GM12878 (cell line): ENCODE results near the gene HOXA2. TPM values are rescaled to one million over a fixed set of nuclear protein-coding genes. Genes with fewer than 3 reads are reported as not detected.

Source experiments
- ATAC-seq: fragments of 200-7000 bp; cut with Tn5 transposase; 3 replicates; pipeline ENCODE4 v1.9.1; 2020; ENCODE audit warnings: mild to moderate bottlenecking, moderate library complexity
- BruUV-seq: library from RNA; stranded (reverse); fragments of 400-500 nt; replicated peaks from 2 replicates; lab custom pipeline; 2021; lab: Mats Ljungman, UMichigan
- CTCF ChIA-PET: fragments of 300-600 bp; sonication (Branson Sonifier 250); formaldehyde crosslinking; extraction: SDS; loops from one replicate; lab custom pipeline; 2021; ENCODE audit warnings: inconsistent platforms; lab: Yijun Ruan, JAX
- POLR2A ChIA-PET: fragments of 350-600 bp; formaldehyde crosslinking; extraction: SDS; loops from one replicate; lab custom pipeline; 2021; ENCODE audit warnings: inconsistent platforms; lab: Charles Lee
- RAD21 ChIA-PET: fragments of 300-600 bp; sonication (Branson Sonifier 250); formaldehyde crosslinking; loops from one replicate; lab custom pipeline; 2023; ENCODE audit warnings: antibody characterized with exemption; ENCODE audit not compliant: unreplicated experiment; lab: Charles Lee
- SMC1A ChIA-PET: fragments of 300-600 bp; sonication (Branson Sonifier 250); formaldehyde crosslinking; loops from one replicate; lab custom pipeline; 2023; ENCODE audit not compliant: unreplicated experiment, uncharacterized antibody; lab: Charles Lee
- DNase-seq: peaks from one replicate; pipeline ENCODE4 v3.0.0-alpha.2; 2011; ENCODE audit warnings: low read depth, low spot score
- FAIRE-seq: peaks from 3 replicates; lab custom pipeline; 2011; peaks lifted over from hg19 to GRCh38; lab: Jason Lieb, UNC
- H2AFZ ChIP-seq: 2 replicates; pipeline ENCODE4 v1.6.0; 2011; ENCODE audit warnings: low read depth, low read length, control low read depth; ENCODE audit not compliant: control insufficient read depth
- H3K27ac ChIP-seq: 2 replicates; pipeline ENCODE4 v1.5.1; 2011; ENCODE audit warnings: control low read depth; ENCODE audit not compliant: control insufficient read depth, insufficient read depth
- H3K27me3 ChIP-seq, 2 experiments: replicated peaks in 1 of 2; 2 replicates each; pipeline versions ENCODE4 v1.6.0 to v1.6.1; 2011; ENCODE audit warnings: low read length in 1 of 2; ENCODE audit not compliant: control insufficient read depth in 2 of 2, insufficient read depth in 2 of 2
- H3K36me3 ChIP-seq, 2 experiments: 2 replicates each; pipeline ENCODE4 v1.5.1; 2011; ENCODE audit warnings: low read length in 1 of 2; ENCODE audit not compliant: control insufficient read depth in 2 of 2, insufficient read depth in 2 of 2
- H3K4me1 ChIP-seq: 2 replicates; pipeline ENCODE4 v1.6.1; 2011; ENCODE audit warnings: mild to moderate bottlenecking, low read length, moderate library complexity, mixed read lengths; ENCODE audit not compliant: control insufficient read depth, insufficient read depth
- H3K4me2 ChIP-seq: 2 replicates; pipeline ENCODE4 v1.6.0; 2011; ENCODE audit warnings: control low read depth; ENCODE audit not compliant: control insufficient read depth, insufficient read depth
- H3K4me3 ChIP-seq: fragments of 200-600 bp; sonication (generic); 2 replicates; pipeline ENCODE4 v1.5.1; 2016
- H3K79me2 ChIP-seq: 2 replicates; pipeline ENCODE4 v1.6.0; 2011; ENCODE audit warnings: low read length; ENCODE audit not compliant: control insufficient read depth, insufficient read depth
- H3K9ac ChIP-seq: 2 replicates; pipeline ENCODE4 v1.8.0; 2011; ENCODE audit warnings: low read length, control low read depth, mixed read lengths; ENCODE audit not compliant: control insufficient read depth, insufficient read depth
- H3K9me3 ChIP-seq: replicated peaks from 3 replicates; pipeline ENCODE4 v1.5.1; 2011; ENCODE audit warnings: mild to moderate bottlenecking, low read length; ENCODE audit not compliant: control insufficient read depth, insufficient read depth
- H4K20me1 ChIP-seq: 2 replicates; pipeline ENCODE4 v1.6.0; 2011; ENCODE audit not compliant: control insufficient read depth, insufficient read depth
- ATF7 ChIP-seq: fragments of 450-650 bp; IDR thresholded peaks from 2 replicates; pipeline ENCODE4 v1.6.1; 2016; ENCODE audit warnings: low read depth, mild to moderate bottlenecking
- BMI1 ChIP-seq: fragments of 450-650 bp; IDR thresholded peaks from 2 replicates; pipeline ENCODE4 v1.6.1; 2016; ENCODE audit warnings: mild to moderate bottlenecking, moderate library complexity, borderline replicate concordance
- CREM ChIP-seq: IDR thresholded peaks from 2 replicates; pipeline ENCODE4 v1.6.1; 2014; ENCODE audit warnings: antibody characterized with exemption, low read depth
- LARP7 ChIP-seq: fragments of 450-650 bp; IDR thresholded peaks from 2 replicates; pipeline ENCODE4 v1.6.1; 2017; ENCODE audit warnings: mild to moderate bottlenecking
- NR2F1 ChIP-seq: fragments of 450-650 bp; conservative IDR thresholded peaks from 2 replicates; pipeline ENCODE4 v1.6.1; 2017; ENCODE audit warnings: mild to moderate bottlenecking
- RCOR1 ChIP-seq: conservative IDR thresholded peaks from 2 replicates; pipeline ENCODE4 v1.6.1; 2012; ENCODE audit warnings: low read depth, low read length, improper control_type of control experiment
- SMARCA5 ChIP-seq: fragments of 450-650 bp; IDR thresholded peaks from 2 replicates; pipeline ENCODE4 v1.6.1; 2017; ENCODE audit warnings: mild to moderate bottlenecking
- SUPT20H ChIP-seq: IDR thresholded peaks from 2 replicates; pipeline ENCODE4 v1.6.1; 2011; ENCODE audit warnings: low read depth, mild to moderate bottlenecking, low read length, moderate library complexity, borderline replicate concordance; ENCODE audit not compliant: control insufficient read depth
- TCF12 ChIP-seq: IDR thresholded peaks from 2 replicates; pipeline ENCODE4 v1.6.1; 2011; ENCODE audit warnings: low read depth, mild to moderate bottlenecking, low read length
- ZNF622 ChIP-seq: fragments of 450-650 bp; IDR thresholded peaks from 2 replicates; pipeline ENCODE4 v1.6.1; 2017; ENCODE audit warnings: mild to moderate bottlenecking, inconsistent platforms
- WGBS: methylation state at CpG from one replicate; pipeline ENCODE4 v1.1.6; 2016; ENCODE audit warnings: low lambda C conversion rate; ENCODE audit not compliant: insufficient replicate concordance, insufficient coverage; ENCODE audit errors: missing lambda C conversion rate; 5-methylcytosine and 5-hydroxymethylcytosine counted together
- in situ Hi-C: fragments of 300-500 bp; cut with MboI; formaldehyde crosslinking; loops from 9 replicates; pipeline ENCODE4 v1.14.3; 2018; ENCODE audit warnings: mixed read lengths
- intact Hi-C: fragments of 100-400 bp; cut with micrococcal nuclease; formaldehyde crosslinking; loops from one replicate; pipeline ENCODE4 v1.14.2; 2022; ENCODE audit not compliant: unreplicated experiment
- polyA plus RNA-seq, 11 experiments: library from polyadenylated mRNA; depleted of rRNA in 4 of 11; unstranded in 6 of 11; stranded (reverse) in 5 of 11; fragments of >200 nt; fragmentation: Nextera tagmentation in 4 of 11; fragmentation: Illumina TruSeq in 1 of 11; extraction: Ambion mirVana in 4 of 11; extraction: Trizol in 1 of 11; gene quantifications; 1 replicate in 1 of 11; 2 replicates in 10 of 11; pipeline versions ENCODE4 v1.2.1 to v1.2.3, GENCODE V29; 2011 to 2016; ENCODE audit warnings: inconsistent platforms in 2 of 11, missing spikeins in 2 of 11, low read depth in 1 of 11
- total RNA-seq, 4 experiments: library from RNA; depleted of rRNA in 3 of 4; stranded (reverse); fragments of >200 nt in 3 of 4; fragmentation: Illumina TruSeq in 1 of 4; extraction: Trizol in 1 of 4; gene quantifications; 2 replicates each; pipeline versions ENCODE4 v1.2.1 to v1.2.3, GENCODE V29; 2013 to 2021
- TF ChIP-seq, protein P1 (sequence below): IDR thresholded peaks from 2 replicates; pipeline ENCODE4 v1.6.1; 2011; ENCODE audit warnings: low read depth, mild to moderate bottlenecking, low read length, moderate library complexity, borderline replicate concordance; ENCODE audit errors: extremely low read depth
- TF ChIP-seq, protein P2 (sequence below), 3 experiments: IDR thresholded peaks in 2 of 3; conservative IDR thresholded peaks in 1 of 3; 2 replicates each; pipeline ENCODE4 v1.5.1; 2011; ENCODE audit warnings: low read depth in 3 of 3, low read length in 3 of 3, mild to moderate bottlenecking in 3 of 3, control low read depth in 2 of 3, moderate library complexity in 2 of 3, inconsistent platforms in 1 of 3, mixed read lengths in 1 of 3; ENCODE audit not compliant: control insufficient read depth in 2 of 3, insufficient read depth in 1 of 3; ENCODE audit errors: extremely low read depth in 1 of 3

HOXA2 gene
- total and polyA plus RNA-seq, 10 of the 15 experiments (the other 5 are each of a cell fraction or from before 2014, with no cell fraction given), result not detected

DNA sequence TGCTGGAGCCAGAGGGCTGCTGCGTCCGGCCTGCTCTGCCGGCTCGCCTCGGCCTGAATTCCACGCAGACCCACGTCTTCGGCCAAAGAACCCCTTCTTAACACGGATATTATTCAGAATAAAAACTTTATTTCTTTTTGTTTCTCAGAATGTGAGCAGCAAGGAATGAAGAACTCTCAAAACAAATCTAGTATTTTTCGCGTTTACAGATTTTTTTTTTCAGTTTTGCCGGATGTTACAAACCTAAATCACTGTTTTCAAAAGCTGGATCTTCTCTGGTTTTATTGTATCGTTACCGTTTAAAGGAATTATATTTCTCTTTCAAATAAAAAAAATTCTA is 4.4 kb upstream of the HOXA2 start:
- 86% methylated on average over 14 of the region's 14 CpGs for WGBS
- Histone ChIP-seq H3K27me3 (peaks cover 2% of the 10 kb centered on the region in 2 experiments), H3K27ac (no peak overlapping the region), H3K9ac (no peak overlapping the region), H4K20me1 (no peaks in the 10 kb centered on the region), H2AFZ (no peak overlapping the region), H3K4me2 (no peak overlapping the region), H3K79me2 (no peaks in the 10 kb centered on the region), H3K36me3 (no peaks in the 10 kb centered on the region), H3K4me1 (no peaks in the 10 kb centered on the region), H3K9me3 (no peaks in the 10 kb centered on the region; the same call in 2 of the 3 replicates), H3K4me3 (no peak overlapping the region)
- TF ChIP-seq SUPT20H (no peak), NR2F1 (no peak), ATF7 (no peak), TCF12 (no peak), CREM (no peak), RCOR1 (no peak), ZNF622 (no peak), LARP7 (no peak), SMARCA5 (no peak), BMI1 (no peak)
- TF ChIP-seq, protein P1, sequence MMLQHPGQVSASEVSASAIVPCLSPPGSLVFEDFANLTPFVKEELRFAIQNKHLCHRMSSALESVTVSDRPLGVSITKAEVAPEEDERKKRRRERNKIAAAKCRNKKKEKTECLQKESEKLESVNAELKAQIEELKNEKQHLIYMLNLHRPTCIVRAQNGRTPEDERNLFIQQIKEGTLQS, result no peak
- TF ChIP-seq, protein P2, sequence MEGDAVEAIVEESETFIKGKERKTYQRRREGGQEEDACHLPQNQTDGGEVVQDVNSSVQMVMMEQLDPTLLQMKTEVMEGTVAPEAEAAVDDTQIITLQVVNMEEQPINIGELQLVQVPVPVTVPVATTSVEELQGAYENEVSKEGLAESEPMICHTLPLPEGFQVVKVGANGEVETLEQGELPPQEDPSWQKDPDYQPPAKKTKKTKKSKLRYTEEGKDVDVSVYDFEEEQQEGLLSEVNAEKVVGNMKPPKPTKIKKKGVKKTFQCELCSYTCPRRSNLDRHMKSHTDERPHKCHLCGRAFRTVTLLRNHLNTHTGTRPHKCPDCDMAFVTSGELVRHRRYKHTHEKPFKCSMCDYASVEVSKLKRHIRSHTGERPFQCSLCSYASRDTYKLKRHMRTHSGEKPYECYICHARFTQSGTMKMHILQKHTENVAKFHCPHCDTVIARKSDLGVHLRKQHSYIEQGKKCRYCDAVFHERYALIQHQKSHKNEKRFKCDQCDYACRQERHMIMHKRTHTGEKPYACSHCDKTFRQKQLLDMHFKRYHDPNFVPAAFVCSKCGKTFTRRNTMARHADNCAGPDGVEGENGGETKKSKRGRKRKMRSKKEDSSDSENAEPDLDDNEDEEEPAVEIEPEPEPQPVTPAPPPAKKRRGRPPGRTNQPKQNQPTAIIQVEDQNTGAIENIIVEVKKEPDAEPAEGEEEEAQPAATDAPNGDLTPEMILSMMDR (IDR thresholded peaks at IDR 0.05 in 2 of 3, conservative IDR thresholded peaks at IDR 0.05 in 1 of 3; ENCODE audit: control insufficient read depth in 2 of 3, extremely low read depth in 1 of 3, insufficient read depth in 1 of 3, low read depth in 3 of 3, low read length in 3 of 3), result no peak
- FAIRE-seq (no peak), DNase-seq (no peak), ATAC-seq (no peak)
- ChIA-PET SMC1A (no interaction called here), RAD21 (no interaction called here), POLR2A (no interaction called here), CTCF (no interaction called here)
- intact Hi-C loops (no loop called here), in situ Hi-C loops (no loop called here)
- BruUV-seq, result no TSS peak
